Stimulated activated CD4-positive, alpha-beta T cell treated with anti-CD3 and anti-CD28 coated beads, Interleukin-4, amount 100 ng/mL, for 4 hours (primary cell): ENCODE measurements around the gene COL27A1.

Source experiments
- DNase-seq, 2 experiments: peaks; one replicate each; pipeline ENCODE4 v3.0.0-alpha.2; 2020

COL27A1 gene

DNA sequence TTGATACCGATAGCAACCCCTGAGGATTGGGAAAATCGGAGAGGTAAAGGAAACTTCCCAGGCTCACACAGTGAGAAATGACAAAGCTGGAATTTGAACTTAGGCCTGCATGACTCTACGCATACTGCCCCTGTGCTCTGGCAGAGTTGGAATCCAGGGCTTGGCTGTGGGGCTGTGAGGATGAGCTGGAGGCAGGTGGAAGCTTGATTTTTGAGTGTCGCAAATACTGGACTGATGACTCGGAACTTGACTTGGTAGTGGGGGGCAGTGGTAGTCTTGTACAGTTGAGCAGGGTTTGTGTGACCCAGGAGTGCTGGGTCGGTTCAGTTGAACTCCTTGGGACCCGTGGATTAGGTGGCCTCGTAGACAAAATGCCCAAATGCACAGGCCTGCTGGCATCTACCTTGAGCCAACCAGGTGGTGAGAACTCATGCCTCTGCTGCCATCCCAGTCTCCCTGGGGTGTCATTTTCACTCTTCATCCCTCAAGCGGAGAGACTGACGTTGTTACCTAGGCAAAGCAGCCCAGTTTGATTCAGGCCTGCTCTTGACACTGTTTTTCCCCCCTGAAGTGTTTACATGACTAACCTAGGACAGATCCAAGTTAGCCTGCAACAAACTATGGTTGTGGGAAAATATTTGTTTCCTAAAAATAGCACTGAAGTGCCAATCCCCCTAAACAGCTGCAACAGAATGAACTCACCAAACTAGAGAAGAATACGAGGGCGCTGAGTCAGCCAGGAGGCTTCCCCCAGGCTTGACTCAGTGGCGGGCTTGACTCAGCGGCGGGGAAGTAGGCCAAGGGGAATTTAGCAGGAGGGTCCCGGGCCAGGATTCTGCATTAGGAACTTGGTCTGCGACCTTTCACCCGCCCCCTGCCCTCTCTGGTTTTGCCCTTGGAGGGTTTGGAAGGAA is 121.8 kb downstream of the COL27A1 start:
- no peak for DNase-seq

DNA sequence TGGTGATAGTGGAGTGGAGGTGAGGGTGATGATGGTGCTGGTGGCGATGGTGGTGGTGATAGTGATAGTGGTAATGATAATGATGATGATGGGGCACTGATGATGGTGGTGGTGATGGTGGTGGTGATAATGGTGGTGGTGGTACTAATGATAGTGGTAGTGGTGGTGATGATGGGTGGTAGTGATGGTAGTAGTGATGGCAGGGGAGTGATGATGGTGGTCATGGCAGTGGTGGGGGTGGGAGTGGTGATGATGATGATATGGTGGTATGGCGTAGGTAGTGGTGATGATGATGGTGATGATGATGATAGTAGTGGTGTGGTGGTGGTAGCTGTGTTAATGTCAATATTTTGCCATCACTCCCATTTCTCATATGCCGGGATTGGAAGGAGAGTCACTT is 123.0 kb downstream of the COL27A1 start:
- no peak for DNase-seq

DNA sequence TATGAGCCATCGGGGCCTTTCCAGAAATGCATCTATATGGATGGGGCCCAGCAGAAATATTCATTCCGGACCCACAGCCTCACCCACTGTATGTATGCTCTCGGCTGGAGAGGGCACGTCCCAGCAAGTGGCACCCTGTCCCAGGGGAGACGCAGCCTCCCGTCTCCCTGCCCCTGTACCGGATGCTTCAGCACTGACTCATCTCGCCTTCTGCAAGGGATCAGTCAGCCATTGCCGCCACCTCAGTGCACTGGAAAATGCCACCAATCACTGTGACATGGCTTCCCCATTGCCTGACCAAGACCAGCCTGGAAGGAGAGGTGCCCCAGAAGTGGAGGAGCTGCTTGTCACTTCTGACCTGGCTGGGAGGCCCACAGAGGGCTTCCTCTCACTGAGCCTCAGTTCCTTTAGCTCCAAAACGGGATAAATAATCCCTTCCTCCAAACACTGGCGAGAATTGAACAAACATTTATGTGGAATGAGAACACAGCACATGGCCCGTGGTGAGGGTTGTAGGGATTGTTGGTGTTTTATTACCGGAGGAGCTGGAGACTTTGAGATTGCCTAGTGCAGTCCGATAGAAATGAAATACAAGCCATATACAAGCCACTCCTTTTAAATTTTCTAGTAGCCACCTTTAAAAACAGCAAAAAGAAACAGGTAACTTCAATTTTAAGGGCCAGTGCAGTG is 123.7 kb downstream of the COL27A1 start:
- DNase-seq, result no peak

DNA sequence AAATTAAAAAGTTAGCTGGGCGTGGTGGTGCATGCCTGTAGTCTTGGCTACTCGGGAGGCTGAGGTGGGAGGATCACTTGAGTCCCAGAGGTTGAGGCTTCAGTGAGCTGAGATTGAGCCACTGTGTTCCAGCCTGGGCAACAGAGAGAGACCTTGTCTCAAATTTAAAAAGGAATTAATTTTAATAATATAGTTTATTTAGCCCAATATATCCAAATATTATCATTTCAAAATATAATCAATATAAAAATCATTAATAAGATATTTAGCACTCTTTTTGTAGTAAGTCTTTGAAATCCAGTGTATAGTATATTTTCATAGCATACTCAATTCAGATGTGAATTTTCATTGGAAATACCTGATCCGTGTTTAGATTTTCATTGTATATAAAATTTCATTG is 124.4 kb downstream of the COL27A1 start:
- DNase-seq, result no peak

DNA sequence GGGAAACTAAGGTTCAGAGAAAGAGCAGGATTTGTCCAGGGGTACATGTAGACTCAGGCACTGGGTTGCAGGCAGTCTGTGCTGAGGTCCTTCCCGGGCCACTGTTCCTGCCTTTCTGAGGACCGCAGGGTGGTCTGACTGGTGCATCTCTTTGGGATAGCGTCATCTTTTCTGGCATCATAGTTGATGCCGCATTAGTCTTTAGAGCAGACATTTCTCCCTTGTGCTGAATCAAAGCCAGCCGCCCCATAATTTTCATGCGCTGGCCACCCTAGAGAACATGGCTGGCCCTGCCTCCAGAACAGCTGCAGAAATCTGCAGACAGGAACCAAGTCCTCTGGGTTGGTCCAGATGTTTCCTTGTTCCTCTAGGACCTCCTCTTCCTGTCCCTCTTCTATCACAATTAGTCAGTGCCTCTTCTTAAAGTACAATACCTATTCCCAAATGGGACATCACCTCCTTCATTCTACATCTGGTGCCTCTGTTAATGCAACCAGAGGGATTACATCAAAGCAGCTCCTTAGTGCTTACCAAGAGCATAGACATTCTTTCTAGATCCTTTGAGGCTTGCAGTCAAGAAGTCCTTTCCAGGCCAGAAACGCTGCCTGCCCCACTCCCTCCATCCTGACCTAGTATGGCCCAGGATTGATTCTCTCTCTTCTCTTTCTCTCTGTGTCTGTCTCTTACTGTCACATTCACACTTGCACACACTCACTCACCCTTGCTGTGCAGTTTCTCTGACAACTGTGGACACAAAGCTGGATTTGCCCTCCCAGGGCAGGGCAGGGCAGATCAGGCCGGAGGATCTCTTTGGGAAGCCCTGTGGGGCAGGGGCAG is 125.5 kb downstream of the COL27A1 start:
- no peak for DNase-seq

DNA sequence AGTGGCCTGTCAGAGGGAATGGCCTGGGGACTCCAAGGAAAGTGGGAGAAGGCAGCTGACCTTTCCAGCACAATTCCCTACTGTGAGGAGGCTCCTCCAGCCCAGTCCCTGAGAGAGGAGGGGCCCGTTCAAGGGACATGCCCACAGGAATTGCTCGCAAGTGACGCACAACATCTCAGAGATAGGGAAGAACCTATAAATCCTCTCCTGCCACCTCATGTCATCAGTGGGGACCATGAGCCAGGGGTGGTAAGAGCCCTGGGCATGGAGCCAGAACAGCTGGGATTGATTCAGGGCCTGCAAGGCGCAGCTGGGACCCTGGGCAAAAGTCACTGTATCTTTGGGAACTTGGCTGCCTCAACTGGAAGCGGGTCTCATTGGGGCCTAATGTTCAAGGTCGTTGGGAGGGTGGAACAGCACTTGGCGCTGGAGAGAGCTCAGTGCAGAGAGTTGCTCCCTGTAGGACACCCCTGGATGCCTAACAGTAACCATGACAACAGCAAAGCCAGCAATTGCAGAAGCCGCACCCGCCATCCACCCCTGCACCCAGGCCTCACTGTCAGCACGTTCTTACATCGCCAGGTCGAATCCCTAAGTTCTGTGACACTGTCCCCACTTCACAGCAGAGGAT is 126.3 kb downstream of the COL27A1 start:
- no peak for DNase-seq

DNA sequence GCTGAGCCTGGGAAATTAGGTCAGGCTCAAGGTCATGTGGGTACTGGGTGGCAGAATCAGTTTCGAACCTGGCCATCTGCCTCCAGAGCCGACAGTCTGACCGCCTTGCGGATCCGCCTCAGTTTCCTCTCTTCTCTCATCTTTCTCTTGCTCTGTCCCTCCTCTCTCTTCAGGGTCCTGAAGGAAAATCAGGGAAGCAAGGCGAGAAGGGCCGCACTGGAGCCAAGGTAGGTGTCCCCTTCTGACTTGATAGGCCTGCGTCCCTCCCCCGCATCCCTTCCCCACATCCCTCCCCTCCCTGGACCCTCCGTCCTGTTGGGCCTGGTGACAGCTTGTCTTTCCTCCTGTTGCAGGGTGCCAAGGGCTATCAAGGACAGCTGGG is 126.8 kb downstream of the COL27A1 start:
- DNase-seq, result no peak

DNA sequence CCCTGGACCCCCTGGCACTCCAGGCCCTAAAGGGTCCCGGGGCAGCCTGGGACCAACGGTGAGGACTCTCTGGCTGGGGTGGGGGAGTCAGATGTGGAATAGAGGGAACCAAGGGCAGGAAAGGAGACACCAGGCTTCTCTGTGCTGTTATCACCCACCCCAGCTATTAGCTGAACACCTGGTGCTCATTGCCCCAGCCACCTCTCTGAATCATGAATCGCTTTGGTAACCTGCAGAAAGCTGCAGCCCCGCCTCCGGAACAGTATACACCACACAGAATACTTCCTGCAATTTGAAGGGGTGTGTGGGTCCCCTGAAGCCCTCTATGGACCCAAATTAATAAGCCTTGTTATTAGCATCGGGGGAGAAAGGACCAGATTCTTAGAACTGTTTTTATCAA is 127.2 kb downstream of the COL27A1 start:
- DNase-seq, result no peak

DNA sequence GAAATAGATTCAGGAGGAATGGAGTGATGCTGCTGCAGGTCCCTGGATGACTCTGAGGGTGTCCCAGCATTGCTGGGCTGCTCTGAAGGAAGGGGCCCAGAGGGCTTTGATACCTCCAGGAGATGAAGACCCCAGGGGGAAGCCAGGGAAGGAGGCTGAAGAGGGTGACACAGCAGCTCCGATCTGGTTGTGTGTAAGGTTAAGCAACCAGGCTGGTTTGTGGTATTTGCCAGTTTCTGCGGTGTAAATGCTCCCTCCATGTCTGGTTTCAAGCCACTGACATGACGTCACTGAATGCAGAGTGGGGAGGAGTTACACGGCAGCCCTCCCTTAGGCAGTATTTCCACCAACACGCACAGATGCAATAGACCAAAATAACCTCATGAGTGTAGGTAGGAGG is 127.6 kb downstream of the COL27A1 start:
- no peak for DNase-seq

DNA sequence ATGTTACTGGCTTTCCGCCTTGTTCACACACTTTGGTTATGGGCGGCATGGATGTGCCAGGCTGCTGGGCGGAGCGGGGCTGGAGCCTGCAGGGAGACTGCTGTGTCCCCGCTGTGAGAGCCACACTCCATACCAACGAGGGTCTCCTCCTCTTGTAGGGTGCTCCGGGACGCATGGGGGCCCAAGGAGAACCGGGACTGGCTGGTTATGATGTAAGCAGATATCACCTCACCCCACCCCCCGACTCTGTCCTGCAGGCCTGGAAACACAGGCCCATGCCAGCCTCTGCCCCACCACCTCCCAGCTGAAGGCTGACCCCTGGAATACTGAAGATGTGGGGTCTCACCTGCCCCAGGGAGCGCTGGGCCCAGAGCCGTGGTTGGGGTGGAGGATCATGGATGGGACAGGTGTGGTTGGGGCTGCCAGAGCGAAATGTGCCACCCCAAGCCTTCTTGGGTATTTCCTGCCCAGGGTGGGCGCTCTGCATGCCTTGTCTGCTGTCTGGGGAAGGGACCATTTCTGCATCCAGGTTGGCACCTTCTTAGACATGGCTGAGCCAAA is 128.3 kb downstream of the COL27A1 start:
- no peak for DNase-seq

DNA sequence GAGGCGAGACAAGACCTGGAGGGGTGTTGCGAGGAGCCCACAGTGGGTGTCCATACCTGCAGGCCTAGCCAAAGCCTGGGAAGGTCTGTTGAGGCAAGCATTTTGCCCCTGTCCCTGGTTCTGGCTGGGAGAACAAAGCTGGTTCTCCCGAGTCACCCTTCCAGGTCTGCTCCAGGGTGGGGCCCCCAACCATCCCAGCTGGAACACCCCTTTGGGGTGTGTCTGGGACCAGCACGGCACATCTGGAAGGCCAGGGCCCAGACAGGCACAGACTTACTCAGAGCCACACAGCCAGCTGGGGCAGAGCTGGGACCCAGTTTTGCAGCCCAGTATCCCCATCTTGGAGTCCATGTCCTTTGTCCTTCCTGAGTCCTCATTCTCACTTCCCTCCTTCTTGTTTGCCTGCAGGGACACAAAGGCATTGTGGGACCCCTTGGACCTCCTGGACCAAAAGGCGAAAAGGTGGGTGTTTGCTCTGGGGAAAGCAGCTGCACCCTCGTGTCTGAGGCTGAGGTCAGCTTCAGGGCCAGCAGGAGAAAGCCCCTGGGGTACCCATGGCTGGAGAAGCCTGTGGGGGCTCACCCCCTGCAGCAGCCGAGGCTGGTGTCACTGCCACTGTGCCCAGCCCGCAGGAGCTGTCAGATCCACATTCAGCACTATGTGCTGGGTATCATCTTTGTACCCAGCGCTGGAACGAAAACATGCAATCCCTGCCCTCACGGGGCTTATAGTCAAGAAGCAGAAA is 129.2 kb downstream of the COL27A1 start:
- DNase-seq, result no peak

DNA sequence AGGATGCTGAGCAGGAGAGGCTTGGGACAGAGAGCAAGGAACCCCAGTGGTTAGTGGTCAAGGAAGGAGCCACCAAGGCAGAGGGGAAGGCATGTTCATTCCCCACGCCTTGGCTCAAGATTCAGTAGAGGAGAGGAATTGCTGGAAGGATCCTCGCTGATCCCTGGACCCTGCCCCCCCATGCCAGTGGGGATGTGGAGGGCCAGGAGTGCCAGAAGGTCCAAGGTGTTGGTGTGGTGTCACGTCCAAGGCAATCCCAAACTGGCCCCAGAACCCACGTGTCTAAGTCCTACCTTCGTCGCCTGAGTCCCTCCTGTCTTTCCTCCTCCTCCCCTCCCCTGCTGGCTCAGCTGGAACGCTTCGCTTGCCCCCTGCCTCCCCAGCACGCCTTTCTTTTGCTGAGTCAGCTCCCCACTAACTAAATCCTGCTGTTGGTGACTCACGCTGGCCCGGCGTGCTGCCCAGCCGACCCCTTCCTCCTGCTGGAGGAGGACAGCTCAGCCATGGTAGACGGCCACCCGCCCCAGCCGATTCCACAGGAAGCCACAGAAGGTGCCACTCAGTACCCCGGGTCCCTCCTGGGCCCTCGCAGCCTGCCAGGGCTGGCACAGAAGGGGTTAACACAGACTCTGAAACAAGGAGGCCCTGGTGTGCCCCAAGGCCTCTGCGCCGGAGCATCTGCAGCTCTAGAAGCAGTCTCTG is 130.0 kb downstream of the COL27A1 start:
- DNase-seq, result no peak

DNA sequence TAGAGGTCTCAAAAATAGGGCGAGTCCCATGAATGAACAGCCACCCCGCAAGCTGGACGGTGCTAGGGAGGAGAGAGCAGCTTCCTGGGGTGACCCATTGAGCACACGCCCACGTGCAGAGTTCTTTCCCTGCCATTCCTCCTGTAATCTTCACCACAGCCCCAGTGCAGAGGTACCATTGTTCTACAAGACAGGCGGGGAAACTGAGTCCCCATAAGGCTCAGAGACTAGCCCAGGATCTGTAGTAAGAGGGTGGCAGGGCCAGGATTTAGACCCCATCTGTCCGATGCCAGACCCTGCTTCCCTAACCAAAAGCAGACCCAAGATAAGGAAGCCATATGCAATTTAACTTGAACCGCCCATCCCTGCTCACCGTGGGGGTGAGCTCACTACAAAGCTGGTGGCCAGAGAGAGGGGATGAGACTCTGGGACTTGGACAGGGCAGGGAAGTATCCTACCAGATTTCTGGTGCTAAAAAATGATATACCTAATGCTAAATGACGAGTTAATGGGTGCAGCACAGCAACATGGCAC is 130.9 kb downstream of the COL27A1 start:
- no peak for DNase-seq

DNA sequence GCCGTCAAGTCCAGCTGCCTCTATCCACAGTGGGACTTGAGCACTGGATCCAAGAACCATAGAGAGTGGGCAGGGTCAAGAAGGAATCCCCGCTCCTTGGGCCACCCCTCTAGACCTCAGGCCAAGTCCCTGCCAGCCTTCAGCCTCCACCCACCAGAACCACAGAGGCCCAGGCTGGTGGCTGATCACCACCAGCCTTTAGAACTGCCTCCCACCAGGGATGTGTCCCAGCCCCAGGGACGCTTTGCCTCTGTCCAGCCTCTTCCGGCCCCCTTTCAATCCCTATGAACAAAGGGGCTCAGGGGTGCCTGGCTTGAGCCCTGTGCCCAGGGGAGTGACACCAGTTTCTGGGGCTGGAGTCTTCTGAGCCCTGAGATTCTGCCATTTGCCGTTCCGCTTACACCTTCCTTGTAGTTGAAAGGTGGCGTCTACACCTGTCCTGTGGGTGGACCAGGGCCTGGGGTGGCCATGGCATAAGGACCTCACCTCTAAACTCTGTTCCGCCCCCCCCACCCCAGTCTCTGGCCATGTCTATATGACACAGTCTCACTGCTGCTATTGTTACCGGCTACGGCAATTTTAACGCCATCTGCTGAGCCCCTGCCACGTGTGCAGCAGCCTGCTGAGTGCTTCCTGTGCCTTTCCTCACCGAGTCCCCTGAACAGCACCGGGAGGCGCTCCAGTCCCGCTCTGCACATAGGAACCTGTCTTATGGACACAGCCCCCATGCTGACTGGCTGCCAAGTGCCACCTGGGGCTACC is 131.8 kb downstream of the COL27A1 start:
- peak in 1 of 2 experiments; percentile 1 for DNase-seq

DNA sequence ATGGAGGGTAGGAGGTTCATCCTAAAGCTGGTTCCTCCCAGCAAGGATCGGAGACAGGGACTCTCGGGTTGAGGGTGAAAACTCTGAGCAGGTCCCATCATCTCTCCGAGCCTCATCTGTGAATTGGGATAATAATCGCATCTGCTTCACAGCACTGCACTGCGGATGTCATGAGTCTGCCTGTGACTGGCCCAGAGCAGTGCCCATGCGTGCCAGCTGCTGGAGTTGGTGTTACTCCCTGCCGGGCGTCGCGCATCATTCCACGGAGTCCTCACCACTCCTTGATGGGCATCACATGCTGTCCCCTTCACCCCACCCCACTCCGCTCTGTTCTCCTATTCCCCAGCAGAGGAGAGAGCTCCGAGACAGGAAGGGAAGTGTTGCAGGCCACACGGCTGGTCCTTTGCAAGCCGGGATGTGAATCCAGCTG is 132.4 kb downstream of the COL27A1 start:
- DNase-seq, result no peak

DNA sequence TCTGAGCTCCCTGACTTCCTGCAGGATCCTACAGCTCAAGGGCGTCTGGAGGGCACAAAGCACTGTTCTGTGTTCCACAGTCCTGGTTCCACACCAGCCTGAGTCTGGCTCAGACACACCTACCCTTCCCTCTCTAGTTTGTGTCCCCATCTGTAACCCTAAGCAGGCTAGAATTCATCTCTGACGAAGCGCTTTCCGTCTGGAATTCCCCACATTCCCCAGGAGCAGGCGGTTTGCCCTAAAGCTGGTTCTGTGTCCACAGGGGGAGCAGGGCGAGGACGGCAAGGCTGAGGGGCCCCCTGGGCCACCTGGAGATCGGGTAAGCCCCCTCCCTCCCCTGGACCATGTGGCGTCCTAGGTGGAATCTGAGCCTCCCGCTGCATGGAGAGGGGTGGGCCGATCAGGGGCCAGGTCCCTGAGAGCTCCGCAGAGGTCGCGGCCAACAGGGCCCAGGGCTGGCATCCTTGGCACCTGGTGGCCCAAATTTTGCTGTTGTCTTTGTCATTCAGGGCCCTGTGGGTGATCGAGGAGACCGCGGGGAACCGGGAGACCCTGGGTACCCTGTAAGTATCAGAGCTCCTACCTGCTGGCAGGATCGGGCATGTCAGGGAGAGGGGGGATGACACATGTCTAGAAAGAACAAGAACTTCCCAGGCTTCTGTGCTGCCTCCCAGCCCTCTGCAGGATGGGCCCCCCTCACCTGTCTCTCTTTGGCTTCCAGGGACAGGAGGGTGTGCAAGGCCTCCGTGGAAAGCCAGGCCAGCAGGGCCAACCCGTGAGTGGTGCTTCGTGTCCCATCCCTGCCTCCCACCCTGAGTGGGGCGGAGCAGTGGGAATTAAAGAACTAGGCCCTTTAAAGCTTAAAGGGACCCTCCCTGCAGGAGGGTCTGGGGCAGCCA is 133.1 kb downstream of the COL27A1 start:
- DNase-seq, result peak in 1 of 2 experiments; percentile 0

DNA sequence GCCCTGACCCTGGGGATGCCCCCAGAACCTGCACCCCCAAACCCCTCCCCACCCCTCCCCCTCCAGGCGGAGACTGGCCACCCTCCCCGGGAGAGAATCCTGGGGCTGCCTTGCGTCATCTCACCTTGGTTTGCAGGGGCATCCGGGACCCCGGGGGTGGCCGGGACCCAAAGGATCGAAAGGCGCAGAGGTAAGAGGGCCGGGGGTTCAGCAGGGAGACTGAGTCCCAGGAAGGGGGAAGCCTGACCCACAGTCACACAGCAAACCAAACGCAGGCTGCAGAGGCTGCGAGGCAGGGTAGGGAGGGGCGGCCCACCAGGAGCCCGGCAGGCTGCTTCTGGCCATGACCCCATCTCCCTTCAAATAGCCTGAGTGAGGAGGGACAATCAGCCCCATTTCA is 133.8 kb downstream of the COL27A1 start:
- DNase-seq, result peak in 1 of 2 experiments; percentile 0

DNA sequence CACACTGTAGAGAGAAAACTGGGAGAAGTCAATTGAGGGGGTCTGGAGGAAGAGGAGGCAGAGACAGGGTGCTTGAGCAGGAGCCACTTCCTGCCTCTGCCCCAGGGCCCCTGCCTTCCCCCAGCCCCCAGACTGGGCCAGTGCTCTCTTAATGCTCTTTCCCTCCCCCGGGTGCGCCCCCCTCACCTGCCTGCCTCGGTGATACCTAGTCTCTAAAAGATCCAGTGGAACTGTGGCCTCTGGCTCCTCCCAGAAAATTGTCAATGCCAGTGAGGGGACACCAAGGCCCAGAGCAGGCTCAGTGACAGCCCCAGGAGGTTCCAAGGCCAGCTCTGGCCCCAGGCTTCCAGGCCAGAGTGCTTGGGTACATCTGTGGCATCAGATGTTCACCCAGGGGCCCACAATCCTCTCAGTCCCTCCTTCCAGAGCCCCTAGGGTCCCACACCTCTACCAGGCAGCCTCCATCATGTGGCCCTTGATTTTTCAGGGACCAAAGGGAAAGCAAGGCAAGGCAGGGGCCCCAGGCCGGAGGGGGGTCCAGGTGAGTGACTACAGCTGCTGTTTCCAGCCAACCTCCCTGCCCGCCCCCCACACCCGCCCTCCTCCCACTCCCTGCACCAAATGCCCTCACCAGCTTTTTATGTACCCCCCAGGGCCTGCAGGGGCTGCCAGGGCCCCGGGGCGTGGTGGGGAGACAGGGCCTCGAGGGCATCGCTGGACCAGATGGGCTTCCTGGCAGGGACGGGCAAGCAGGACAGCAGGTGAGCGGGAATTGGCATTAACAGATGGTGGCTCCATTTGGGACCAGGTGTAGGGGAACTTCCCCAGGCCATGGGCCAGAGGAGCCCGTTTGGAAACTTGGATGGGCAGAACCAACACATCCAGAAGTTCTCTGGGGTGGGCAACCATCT is 134.5 kb downstream of the COL27A1 start:
- peak in 1 of 2 experiments; percentile 0 for DNase-seq
